HG03354 (cell line): Measurements from ENCODE around the gene FSD2.

Experiments
- ATAC-seq: cut with Tn5 transposase; IDR thresholded peaks from one replicate; pipeline ENCODE4 v1.9.1; 2021; ENCODE audit warnings: mild to moderate bottlenecking; ENCODE audit not compliant: unreplicated experiment, poor library complexity, severe bottlenecking

FSD2 gene, protein sequence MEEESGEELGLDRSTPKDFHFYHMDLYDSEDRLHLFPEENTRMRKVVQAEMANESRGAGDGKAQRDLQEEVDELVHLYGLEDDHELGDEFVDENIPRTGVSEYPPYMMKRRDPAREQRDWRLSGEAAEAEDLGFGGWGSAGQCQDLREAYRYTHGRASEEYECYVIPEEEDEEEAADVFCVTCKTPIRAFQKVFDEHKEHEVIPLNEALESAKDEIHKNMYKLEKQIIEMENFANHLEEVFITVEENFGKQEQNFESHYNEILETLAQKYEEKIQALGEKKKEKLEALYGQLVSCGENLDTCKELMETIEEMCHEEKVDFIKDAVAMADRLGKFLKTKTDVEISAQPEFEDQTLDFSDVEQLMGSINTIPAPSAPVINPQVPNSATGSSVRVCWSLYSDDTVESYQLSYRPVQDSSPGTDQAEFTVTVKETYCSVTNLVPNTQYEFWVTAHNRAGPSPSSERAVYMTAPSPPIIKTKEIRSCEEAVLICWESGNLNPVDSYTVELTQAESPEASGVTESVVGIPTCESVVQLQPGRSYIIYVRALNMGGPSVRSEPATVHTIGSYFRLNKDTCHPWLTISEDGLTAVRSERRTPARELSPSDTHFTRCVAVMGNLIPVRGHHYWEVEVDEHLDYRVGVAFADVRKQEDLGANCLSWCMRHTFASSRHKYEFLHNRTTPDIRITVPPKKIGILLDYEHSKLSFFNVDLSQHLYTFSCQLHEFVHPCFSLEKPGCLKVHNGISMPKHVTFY

DNA sequence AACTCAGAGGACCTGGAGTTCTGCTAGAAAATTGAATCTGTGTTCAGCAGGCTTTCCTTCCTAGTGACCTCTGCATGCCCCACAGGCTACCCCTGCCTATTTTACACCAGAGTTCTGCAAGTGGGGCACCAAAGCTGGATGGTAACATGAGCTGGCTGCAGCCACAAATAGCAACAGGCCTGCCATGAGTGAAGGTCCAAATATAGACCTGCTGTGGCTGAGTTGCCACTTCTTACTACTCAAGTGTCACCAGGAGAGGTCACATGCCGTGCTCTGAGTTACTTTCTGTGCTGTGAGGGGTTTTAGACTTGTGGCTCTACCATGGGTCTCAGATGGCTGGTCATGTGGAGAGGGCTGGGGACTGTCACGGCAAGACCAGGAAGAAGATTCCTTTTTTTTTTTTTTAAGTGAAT is at the start of gene FSD2:
TSS of gene FSD2 (minus strand) at position 76 of the 413 bp plus-strand sequence. CDS start 18,679 bp downstream, outside the sequence.
- peak; percentile 66 for ATAC-seq

DNA sequence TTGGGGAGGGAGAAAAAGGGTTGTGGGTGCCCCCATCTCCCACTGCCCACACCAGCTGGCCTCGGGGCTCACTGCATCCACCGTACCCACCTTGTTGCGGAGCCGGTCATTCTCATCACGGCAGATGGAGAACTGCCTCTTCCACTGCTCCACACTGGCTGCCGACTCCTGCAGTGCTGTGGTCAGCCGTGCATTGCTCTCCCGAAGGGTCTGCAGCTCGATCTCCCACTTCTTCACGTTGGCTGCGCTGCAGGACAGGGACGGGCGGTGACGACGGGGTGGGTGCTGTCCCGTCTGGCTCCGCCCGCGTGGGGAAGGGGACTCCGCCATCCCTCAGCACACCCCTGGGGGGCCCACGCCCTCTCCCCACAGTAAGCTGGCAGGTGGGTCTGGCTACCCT is 48.7 kb upstream of the FSD2 start:
- ATAC-seq = no peak

DNA sequence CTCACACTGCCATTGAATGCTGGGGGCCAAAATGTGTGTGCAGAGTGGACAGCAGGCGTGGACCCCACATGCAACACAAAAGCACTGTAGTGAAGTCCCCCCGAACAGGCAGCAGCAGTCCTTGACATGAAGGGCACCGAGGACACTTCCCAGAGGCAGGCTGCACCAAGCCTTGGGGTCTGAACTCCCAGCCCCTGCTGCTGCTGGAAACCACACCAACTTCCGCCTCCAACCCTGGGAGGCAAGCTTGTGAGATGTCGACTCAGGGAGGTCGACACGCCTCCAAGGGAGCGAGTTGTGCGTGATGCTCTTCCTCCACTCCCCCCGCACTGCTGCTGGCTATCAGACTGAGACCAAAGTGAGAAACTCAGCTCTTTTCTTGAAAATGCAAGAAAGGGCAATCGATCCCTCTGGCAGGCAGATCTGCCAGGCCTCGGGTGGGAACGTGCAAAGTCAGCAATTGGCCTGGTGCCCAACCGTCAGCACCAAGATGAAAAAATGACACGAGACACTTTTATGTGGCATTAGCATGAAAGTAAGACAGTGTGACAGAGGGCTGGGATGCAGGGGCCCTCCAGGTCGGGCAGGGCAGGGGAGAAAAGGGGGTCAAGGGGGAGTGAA is 47.2 kb upstream of the FSD2 start:
- no peak for ATAC-seq

DNA sequence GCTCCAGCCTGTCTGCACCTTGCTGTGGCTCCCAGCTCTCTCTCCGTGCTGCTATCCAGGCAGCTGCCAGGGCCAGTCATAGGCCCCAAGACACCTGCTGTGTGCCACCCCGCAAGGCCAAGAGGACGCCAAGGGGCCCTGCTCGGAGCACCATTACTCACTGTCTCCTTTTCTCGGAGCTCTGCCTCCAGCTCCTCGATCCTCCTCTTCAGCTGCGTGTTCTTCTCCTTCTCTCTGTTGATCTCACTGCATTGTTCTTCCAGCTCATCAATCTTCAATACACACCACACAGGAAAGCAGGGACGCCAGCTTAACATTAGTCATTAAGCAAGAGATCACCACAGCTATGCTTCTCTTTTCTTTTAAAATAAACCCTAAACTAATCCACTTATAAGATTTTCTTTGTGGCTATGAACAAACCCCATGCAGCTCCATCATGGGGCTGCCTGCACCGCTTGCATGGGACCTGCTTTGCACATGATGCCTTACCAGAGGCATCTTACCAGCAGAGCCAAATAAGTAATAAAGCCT is 46.2 kb upstream of the FSD2 start:
- no peak for ATAC-seq

DNA sequence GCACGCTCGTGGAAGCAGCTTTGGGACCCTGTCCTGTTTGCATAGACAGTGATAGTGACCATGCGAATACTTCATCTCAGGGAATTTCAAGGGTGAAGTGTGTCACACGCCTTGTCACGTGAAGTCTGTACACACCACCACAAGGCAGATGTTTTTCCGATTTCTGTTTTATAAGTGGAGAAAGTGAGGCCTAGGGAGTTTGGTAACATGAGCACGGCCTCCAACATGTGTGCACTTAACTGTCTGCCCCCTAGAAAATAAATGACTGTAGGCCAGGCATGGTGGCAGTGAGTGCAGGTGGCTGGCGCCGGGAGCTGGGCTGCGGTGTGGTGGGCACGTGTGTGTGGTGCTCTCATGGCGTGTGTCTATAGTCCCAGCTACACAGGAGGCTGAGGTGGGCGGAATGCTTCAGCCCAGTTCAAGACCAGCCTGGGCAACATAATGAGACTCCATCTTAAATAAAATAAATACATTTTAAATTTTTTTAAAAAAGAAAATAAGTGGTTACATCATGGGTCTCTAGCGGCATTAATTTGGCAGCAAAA is 45.5 kb upstream of the FSD2 start:
- ATAC-seq = no peak

DNA sequence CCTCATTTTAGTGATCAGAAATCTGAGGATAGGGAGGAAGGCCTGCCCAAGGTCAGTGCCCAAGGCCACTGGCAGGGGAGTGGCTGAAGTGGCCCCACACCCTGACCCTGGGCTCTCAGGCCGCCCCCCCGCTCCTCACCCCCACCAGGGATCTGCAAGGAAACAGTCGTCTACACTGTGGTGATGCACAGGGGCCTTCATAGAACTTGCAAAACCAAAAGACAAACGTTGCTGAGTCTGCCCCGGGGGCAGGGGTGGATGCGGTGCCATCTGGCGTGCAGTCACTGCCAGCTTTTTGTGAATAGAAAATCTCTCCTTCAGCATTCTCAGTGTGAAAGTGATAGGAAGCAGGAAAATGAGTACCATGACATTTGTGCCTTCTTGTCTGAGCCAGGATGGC is 44.9 kb upstream of the FSD2 start:
- no peak for ATAC-seq

DNA sequence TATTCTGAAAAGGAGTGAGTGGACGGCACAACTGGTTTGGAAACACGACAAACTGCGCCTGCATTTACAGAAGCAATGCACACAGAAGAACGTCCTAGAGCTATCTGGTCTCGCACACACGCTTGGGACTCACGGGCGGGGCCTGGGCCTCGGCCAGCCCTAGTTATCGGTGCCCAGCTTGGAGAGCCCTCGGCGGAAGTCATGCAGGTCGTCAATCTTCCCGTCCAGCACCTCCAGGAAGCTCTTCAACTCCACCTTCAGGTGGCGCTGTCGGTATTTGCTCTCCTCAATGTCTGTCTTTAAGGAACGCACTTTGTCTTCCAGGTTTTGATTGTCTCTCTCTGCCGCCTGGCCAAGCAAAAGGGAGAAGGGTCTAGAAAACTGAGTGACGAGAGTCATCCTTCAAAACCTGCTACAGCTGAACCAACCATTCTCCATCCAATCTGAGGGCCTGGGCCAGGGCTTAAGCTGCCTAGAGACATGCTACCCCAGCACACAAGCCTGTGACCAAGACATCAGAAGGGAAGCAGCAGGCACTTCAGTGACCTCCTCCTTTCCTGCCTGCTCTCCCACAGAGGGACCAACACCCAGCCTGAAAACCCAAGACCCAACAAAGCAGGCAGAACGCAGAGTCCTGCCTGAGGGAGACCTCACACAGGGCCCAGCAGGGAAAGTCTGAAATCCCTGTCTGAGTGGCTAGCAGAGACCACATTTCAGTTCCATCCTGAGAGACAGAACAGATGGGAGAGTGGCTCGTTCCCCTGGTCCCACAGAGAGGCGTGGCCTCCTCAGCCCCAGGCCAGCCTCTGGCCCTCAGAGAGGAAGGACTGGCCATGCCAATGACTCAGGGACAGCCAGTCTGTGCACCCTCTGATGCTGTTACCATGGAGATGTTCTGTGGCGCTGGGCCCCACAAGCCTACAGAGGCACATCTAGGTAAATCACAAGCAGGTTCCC is 44.0 kb upstream of the FSD2 start:
- peak; percentile 70 for ATAC-seq

DNA sequence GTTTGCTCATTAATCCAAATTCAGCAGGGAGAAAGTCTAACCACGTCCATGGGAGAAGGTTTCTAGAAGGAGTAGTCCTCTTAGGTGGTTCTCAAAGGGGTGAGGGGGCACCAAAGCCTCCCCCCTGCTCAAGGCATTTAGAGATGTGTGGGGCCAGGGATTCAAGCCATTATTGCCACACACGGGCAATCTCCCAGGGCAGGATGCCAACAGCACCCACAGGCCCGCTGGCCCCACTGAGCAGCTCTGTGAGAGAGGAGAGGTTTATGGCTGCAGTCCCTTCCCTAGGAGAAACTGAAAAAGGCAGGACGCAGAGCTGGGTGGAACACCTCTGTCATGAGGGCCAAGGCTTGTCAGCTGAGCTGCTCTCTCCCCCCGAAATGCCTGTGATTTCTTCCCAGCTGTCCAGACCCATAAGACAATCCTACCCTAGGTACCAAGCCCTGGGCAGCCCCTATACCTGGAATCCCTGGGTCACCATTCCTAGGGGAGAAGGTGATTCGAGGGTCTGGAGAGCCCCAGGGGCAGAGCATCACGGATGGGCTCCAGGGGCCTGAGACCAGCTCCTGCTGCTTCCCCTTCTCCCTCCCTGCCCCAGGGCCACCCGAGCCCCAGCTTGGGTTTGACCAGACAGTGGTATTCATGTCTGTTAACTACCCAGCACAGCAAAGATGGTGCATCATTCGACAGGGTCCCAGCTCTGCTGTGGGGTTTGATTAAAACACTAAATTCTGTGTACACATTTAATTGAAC is 42.5 kb upstream of the FSD2 start:
- ATAC-seq = no peak

DNA sequence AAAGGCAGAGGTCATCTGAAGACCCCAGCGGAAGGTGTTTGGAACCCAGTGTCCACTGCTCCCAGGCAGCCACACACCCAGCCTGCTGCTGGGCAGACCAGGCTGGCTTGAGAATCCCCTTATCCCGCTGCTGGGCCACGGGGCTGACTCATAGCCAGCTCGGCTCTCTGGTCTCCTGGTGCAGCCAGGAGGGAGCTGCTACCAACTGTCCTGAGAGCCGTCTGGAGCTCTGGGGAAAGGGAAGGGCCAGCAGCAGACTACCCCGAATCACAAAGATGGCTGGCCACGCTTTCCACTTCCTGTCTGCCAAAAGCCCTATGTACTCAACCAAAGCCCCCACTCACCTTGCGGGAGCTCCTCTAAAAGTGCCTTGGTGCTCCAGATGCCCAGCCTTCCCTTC is 41.8 kb upstream of the FSD2 start:
- no peak for ATAC-seq

DNA sequence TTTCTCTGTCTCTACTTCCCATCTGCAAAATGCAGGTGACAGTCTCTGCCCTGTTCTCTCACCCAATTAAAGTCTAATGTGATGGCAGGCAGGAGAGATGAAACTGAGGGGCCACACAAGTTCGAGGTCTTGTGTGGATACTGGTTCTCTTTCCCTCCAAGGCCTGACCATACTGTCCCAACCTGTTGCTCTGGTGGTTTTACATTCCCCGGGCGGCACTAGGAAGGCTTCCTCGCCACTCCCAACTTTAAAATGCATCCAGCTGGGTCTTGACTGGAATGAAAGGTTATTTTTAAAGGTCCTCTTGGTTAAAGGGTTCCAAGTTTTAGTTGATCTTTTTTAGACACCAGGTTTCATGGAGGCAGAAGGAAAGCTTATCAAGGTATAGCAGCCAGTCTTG is 40.8 kb upstream of the FSD2 start:
- no peak for ATAC-seq

DNA sequence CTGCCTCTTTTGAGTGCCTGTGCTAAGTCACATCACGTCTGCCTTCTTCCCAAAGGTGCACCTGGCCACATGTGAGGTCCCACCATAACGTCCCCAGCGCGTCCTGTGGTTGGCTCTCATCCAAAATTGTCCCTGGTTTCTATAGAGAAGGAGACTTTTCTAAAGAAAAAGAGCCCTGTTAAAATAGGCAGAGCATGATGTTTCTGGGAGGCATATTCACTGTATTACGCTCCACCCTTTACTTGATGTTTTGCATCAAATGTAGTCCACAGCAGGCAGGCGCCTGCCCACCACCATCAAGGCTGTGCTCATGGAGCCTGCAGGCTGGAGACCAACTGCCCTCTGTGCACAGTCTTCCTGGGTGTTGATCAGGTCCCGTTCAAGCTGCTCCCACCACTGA is 39.8 kb upstream of the FSD2 start:
- no peak for ATAC-seq

DNA sequence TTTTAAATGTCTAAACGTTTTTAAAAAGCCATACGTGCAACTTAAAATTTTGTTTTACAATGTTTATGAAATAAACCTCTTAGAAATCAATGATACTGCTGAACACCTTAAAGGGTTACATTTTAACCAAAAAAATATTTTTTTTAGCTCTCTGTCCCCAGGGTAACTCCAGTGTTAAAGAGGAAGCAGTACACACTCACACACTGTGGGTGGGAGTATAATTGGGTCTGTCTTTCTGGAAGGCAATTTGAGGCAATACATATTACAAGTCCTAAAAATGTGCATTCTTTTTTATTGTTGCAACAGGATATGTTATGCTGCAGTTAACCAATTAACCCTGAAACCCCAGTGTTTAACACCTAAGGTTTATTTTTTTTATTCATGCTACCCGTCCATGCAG is 37.7 kb upstream of the FSD2 start:
- ATAC-seq = no peak

DNA sequence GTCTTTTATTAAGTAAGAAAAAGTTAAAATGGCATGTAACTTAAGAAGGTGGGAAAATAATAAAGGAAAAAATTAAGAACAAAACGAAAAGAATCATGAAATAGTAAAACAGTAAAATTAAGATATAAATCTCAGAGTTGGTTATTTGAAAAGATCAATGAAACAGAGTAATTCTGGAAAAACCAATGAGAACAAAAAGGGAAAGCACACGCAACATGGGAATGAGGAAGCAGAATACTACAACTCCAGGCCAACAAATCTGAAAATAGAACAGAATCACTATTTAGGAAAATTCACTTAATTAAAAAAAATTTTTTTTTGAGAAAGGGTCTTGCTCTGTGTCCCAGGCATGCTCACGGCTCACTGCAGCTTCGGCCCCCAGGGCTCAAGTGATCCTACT is 34.3 kb upstream of the FSD2 start:
- no peak for ATAC-seq

DNA sequence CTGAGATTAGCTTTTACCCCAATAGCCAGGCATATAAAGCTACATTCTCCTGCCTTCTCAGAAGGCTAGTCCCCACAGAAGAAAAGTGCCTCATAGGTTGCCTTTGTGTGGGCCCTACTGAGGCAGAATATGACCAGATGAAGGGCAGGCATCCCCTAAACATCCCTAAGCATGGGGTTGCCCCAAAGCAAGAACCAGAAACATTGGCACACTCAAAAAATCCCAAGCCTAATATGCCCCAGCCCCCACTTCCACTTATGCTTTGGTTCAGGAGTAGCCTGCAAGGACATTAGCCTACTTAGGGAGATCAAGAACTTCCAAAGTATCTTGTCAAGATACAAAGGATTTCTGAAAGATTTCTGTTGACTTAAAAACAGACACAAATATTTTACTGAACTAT is 33.3 kb upstream of the FSD2 start:
- no peak for ATAC-seq

DNA sequence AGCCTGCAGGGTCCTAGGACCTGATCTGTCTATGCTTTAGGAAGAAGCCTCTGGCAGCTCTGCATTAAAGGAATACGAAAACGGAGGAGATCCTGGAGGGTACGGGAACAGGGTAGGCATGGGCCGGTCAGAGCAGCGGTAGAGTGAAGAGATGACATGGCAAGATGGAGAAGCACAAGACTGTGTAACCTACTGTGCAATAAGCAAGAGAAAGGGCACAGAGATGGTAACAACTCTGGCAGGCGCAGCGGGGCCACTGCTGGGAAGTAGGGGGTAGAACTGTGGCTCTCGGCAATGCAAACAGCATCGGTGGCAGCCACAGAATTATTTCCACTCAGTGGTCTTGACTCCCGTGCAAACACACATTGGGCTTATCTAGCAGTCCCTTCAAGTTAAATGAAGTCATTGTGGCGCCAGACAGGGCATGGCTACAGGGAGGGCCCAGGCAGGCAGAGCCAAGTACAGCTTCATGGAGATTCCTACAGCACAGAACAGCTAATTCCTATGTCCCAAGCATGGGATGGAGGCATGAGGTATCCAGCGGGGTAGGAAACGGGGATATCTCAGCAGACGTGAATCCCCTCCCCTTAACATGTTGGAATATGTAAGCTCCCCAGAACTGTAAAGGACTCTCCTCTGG is 32.3 kb upstream of the FSD2 start:
- no peak for ATAC-seq

DNA sequence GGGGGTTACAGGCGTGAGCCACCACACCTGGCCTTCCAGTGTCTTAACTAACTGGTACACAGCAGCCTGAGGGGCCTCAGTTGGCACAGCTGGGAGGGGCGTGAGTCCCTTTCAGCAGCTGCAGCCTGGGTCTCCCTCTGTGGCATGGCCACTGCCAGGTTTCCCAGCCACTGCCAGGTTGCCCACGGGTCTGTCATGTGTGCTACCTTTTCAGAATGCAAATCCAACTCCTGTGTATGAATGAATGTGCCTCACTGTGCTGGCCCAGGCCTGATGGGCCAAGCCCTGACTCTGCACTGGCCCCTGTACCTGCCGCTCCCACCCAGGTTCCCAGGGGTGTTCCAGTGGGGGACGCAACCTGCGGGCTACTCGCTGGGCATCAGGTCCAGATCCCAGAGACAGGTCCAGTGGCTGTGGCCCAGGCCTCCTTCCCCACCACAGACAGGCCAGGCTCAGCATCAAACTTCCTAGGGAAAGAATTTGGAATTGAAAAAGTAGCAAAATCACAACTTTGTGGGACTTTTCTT is 29.6 kb upstream of the FSD2 start:
- no peak for ATAC-seq

DNA sequence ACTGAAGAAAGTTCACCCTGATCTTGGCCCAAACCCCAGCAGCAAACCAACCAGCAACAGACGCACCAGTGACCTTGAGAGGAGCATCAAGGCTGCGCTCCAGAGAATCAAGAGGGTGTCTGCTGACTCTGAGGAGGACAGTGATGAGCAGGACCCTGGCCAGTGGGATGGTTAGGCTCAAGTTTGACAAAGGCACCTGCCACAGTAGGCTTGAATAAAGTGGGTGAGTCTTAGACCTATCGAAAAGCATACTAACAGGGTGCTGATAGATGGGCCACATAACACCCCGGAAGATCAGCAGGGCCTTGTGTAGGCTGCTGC is 27.5 kb upstream of the FSD2 start:
- ATAC-seq = no peak
